Lower lobe of right lung (tissue), 2 donors: Measurements from ENCODE around the gene PROM1. TPM values are rescaled to one million over a fixed set of nuclear protein-coding genes. Genes with fewer than 3 reads are reported as not detected.

ENCODE experiments used
- ATAC-seq, 2 donors: fragments of 200-7000 bp; cut with Tn5 transposase; one replicate each; pipeline ENCODE4 v1.9.1; 2020 to 2022; ENCODE audit warnings: mild to moderate bottlenecking in 2 of 2, moderate library complexity in 2 of 2
- DNase-seq: peaks from one replicate; pipeline ENCODE4 v3.0.0-alpha.2; 2020
- H3K27ac ChIP-seq: fragments of 200-600 bp; one replicate; pipeline ENCODE4 v1.8.0; 2022
- H3K27me3 ChIP-seq: fragments of 200-600 bp; one replicate; pipeline ENCODE4 v1.8.0; 2022; ENCODE audit warnings: low read depth
- H3K36me3 ChIP-seq: fragments of 200-600 bp; one replicate; pipeline ENCODE4 v1.8.0; 2022; ENCODE audit warnings: mild to moderate bottlenecking
- H3K4me1 ChIP-seq: fragments of 200-600 bp; one replicate; pipeline ENCODE4 v1.8.0; 2022
- H3K4me3 ChIP-seq: fragments of 200-600 bp; one replicate; pipeline ENCODE4 v1.8.0; 2022; ENCODE audit warnings: mild to moderate bottlenecking
- H3K9me3 ChIP-seq: fragments of 200-600 bp; one replicate; pipeline ENCODE4 v1.8.0; 2022
- intact Hi-C: fragments of 100-400 bp; cut with DNase I; formaldehyde crosslinking; loops from one replicate; pipeline ENCODE4 v1.11.0; 2022
- total RNA-seq: library from RNA; stranded (reverse); fragmentation: NEBNext Ultra II Directional; extraction: Animal tissue kit (Norgen Biotek cat#: 25700); gene quantifications from one replicate; pipeline ENCODE4 v1.2.1, GENCODE V29; 2021
- TF ChIP-seq, protein P1 (sequence below): fragments of 200-600 bp; IDR thresholded peaks from one replicate; pipeline ENCODE4 v1.8.0; 2022; ENCODE audit warnings: antibody characterized with exemption, mild to moderate bottlenecking
- donor health status: DM: no; HTN: yes; CAD: no; lungs with severe emphysema.

PROM1 gene
- total RNA-seq, 1 donor from 2014 or later, result 10.1 TPM

DNA sequence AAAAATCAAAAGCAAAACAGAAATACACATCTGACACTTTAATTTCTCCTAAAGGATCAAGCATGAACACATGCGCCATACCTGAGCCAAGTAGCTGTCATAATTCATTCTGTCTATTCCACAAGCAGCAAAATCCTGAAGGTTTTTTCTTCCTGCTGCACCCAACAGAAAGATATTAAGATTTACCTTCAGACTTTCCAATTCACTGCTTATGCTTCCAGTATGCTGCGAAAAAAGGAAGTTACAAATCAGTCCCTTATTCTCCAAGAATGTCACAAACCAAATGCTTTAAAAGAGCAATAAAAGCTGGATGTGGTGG is 91.7 kb downstream of the PROM1 start:
- Histone ChIP-seq H3K36me3 (no peaks in the 10 kb centered on the region), H3K4me1 (no peaks in the 10 kb centered on the region), H3K9me3 (no peaks in the 10 kb centered on the region), H3K27me3 (no peaks in the 10 kb centered on the region), H3K27ac (no peak overlapping the region), H3K4me3 (no peak overlapping the region)
- TF ChIP-seq, protein P1, sequence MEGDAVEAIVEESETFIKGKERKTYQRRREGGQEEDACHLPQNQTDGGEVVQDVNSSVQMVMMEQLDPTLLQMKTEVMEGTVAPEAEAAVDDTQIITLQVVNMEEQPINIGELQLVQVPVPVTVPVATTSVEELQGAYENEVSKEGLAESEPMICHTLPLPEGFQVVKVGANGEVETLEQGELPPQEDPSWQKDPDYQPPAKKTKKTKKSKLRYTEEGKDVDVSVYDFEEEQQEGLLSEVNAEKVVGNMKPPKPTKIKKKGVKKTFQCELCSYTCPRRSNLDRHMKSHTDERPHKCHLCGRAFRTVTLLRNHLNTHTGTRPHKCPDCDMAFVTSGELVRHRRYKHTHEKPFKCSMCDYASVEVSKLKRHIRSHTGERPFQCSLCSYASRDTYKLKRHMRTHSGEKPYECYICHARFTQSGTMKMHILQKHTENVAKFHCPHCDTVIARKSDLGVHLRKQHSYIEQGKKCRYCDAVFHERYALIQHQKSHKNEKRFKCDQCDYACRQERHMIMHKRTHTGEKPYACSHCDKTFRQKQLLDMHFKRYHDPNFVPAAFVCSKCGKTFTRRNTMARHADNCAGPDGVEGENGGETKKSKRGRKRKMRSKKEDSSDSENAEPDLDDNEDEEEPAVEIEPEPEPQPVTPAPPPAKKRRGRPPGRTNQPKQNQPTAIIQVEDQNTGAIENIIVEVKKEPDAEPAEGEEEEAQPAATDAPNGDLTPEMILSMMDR, result no peak
- ATAC-seq (no peak), DNase-seq (no peak)
- intact Hi-C loops, result no loop called here

DNA sequence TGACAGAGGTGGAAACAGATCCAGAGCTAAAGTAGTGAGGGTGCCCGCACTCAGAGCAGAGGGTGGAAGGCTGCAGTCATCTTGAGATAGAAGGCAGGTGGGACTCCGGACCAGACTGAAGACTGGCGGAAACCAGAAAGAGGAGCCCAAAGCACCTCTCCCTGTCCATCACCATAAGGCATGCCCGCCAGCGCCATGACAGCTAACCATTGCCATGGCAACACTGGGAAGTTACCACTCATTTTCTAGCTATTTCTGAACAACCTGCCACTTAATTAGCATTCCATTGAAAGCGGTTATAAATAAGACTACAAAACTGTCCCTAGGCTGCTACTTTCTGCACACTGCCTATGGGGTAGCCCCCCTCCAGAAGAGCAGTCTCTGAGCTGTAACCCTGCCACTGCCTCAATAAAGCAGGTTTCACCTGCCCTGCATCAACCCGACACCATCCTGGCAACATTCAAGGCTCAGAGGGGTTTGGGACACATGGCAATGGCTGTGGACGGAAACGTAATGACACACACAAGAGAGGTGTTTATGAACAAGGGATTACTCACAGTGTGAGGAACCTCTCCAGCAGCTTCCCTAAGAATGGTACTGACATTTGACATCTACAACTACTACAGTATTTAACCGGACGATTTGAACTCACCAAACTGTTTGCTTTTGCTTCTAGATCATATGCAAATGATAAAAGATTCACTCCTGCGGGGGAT is 93.1 kb downstream of the PROM1 start:
- Histone ChIP-seq H3K9me3 (no peaks in the 10 kb centered on the region), H3K27ac (no peak overlapping the region), H3K36me3 (no peaks in the 10 kb centered on the region), H3K4me3 (no peak overlapping the region), H3K4me1 (no peaks in the 10 kb centered on the region), H3K27me3 (no peaks in the 10 kb centered on the region)
- no peak for ATAC-seq
- intact Hi-C loops, result no loop called here
- TF ChIP-seq, protein P1, result no peak
- no peak for DNase-seq

DNA sequence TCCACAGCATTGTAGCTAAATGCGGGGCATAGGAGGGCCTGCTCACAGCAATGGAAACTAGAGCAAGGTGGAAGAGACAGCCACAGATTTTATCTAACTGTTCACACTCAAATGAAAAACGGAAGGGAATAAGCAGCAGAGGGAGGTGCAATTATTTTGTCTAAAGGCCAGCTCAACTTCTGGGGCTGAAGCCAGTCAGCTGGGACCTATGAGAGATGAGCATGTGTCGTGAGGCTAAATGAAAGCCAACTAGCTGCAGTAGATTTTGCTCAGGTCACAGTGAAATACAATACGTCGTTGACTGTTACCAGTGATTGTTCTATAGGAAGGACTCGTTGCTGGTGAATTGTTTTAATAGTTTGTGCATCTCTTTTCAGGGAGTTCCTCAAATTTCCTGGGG is 94.4 kb downstream of the PROM1 start:
- H3K36me3 ChIP-seq, result no peaks in the 10 kb centered on the region
- TF ChIP-seq, protein P1, result no peak
- H3K4me3 ChIP-seq, result no peak overlapping the region
- DNase-seq, result no peak
- ATAC-seq, result no peak
- H3K9me3 ChIP-seq, result no peaks in the 10 kb centered on the region
- H3K27ac ChIP-seq, result no peak overlapping the region
- intact Hi-C loops, result no loop called here
- H3K27me3 ChIP-seq, result no peaks in the 10 kb centered on the region
- H3K4me1 ChIP-seq, result no peaks in the 10 kb centered on the region

DNA sequence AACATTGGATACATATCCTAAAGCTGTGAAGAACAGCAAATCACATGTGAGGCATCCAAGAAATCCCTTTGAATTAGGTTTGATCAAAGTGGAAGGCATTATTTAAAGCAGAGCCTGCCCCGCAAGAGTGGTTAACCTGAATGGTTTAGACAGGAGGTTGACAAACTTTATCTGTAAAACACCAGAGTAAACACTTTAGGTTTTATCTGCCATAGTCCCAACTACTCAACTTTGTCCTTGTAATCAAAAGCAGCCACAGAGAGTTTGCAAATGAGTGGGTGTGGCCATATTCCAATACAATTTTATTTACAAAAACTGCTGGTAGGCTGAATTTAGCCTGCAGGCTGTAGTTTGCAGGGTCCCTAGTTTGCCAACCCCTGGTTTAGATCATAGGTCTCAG is 95.6 kb downstream of the PROM1 start:
- intact Hi-C loops, result no loop called here
- TF ChIP-seq, protein P1, result no peak
- H3K27ac ChIP-seq, result no peak overlapping the region
- DNase-seq (no peak), ATAC-seq (no peak)
- no peaks in the 10 kb centered on the region for H3K9me3 ChIP-seq
- no peaks in the 10 kb centered on the region for H3K27me3 ChIP-seq
- H3K4me3 ChIP-seq, result no peak overlapping the region
- no peaks in the 10 kb centered on the region for H3K4me1 ChIP-seq
- H3K36me3 ChIP-seq, result no peaks in the 10 kb centered on the region

DNA sequence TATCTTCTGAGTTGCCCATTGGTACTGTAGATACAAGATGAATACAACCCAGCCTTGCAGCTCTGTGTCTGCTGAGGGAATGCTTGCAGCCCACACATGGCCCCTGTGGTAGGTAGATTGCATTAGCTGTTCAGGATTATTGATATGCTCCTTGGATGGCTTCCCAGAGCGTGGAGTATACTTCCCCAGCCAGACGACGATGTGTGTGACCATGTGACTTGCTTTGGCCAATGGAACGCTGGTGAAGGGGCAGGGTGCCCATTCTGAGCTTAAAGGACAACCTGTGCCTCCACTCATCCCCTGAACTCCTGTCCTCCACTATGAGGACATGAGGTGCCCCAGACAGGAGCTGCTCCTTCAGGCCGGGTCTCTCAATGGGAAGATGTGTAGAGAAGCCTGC is 96.9 kb downstream of the PROM1 start:
- H3K27ac ChIP-seq, result no peak overlapping the region
- ATAC-seq (no peak), DNase-seq (no peak)
- TF ChIP-seq, protein P1, result no peak
- no peaks in the 10 kb centered on the region for H3K27me3 ChIP-seq
- H3K4me1 ChIP-seq, result no peaks in the 10 kb centered on the region
- no peak overlapping the region for H3K4me3 ChIP-seq
- intact Hi-C loops, result no loop called here
- no peaks in the 10 kb centered on the region for H3K9me3 ChIP-seq
- H3K36me3 ChIP-seq, result no peaks in the 10 kb centered on the region

DNA sequence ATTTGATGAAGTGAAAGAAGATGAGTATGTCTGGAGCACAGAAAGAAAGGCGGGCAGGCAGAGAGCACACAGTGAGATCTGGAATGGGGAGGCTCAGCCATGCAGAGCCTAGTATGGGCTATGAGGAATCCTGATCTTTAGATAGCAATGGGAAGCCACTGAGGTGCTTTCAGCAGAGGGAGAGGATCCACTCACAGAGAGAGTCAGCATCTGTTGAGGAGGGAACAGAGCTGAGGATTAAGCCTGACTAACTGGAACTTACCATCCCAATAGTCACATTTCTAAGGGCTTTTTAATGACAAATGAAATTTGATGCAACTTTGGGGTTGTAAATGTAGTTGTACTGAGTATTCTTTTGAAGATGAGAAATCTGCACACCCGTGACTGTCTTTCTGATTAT is 100.2 kb downstream of the PROM1 start:
- H3K4me3 ChIP-seq, result no peak overlapping the region
- H3K27ac ChIP-seq, result no peak overlapping the region
- no peak for DNase-seq
- TF ChIP-seq, protein P1, result no peak
- H3K9me3 ChIP-seq, result no peaks in the 10 kb centered on the region
- no peaks in the 10 kb centered on the region for H3K4me1 ChIP-seq
- no peaks in the 10 kb centered on the region for H3K27me3 ChIP-seq
- intact Hi-C loops, result no loop called here
- H3K36me3 ChIP-seq, result no peaks in the 10 kb centered on the region
- no peak for ATAC-seq
